ENCODE data around the gene TRIP13. TPM values are rescaled to one million over a fixed set of nuclear protein-coding genes. Genes with fewer than 3 reads are reported as not detected.
"Not testable (repeated sequence)": the region's sequence is repeated elsewhere in the genome, so short reads cannot be mapped to it uniquely, and the experiment has no call there.

The TRIP13 gene
- total RNA-seq, 1 donor from 2014 or later = 1.0 TPM

GRCh38 chr5:916441-917293, 24.0 kb downstream of the TRIP13 start:
- ATAC-seq (no peak), DNase-seq (ENCODE audit: low spot score) (peak; percentile 24)

DNA sequence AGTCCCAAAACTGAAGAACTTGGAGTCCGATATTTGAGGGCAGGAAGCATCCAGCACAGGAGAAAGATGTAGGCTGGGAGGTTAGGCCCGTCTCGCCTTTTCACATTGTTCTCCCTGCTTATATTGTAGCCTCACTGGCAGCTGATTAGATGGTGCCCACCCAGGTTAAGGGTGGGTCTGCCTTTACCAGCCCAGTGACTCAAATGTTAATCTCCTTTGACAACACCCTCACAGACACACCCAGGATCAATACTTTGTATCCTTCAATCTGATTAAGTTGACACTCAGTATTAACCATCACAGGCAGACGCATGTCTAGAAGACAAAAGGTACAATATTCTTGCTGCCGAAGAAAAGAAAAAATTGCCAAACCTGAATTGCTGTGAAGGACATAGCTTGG, 26.0 kb downstream of the TRIP13 start:
- not testable (repeated sequence) for DNase-seq (ENCODE audit: low spot score); ATAC-seq

DNA sequence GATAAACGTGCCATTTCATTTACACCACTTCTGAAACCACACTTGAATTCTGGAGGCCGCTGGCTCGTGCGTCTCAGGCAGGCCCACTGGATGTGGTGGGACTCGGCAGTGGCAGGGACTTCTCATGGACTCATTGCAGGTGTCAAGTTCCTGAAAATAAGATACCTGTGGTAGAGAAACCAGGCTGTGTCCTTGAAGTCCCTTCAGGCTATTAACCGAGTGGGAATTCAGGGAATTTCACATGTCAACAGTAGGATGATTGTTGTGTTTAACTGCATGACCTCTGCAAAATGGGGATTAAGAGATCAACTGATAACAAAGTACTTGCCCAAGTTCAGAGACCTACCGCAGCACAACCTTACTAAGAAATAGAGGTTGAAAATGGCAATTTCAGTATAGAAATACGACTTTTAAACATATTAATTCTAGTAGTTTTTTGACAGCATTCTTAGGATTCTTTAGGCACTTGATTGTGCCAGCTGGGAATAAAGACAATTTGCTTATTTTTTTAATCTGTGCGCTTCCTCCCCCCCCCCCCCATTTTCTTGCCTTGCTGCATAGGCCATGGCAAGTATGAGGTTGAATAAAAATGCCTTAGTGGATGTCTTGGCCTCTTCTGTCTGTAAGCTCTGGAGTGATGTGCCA, 26.8 kb downstream of the TRIP13 start:
- no peak for DNase-seq (ENCODE audit: low spot score)

DNA sequence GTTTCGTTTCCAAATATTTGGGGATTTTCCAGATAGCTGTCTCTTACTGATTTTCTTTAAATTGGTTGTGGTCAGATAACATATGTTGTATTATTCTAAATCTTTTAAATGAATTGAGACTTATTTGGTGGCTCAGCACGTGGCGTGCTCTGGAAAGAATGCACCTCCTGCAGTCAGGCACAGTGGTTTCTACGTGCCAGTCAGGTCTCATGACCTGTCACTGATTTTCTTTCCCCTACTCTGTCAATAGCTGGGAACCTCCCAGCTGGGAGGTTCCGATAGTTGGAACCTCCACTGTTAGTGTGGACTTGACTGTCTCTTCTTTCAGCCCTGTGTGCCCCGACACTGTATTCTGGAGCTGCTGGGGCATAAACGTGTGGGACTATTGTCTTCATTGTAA, 27.6 kb downstream of the TRIP13 start:
- DNase-seq (ENCODE audit: low spot score) (peak; percentile 23), ATAC-seq (no peak)

More for the DNA sequence above, 26.8 kb downstream of the TRIP13 start:
- no peak for ATAC-seq

- no peak for ATAC-seq
- DNase-seq (ENCODE audit: low spot score) = peak; percentile 41
These were observed 29.1 kb downstream of the TRIP13 start for GRCh38 chr5:921456-922435.

- DNase-seq (ENCODE audit: low spot score) (peak; percentile 41), ATAC-seq (no peak)
These were observed 30.0 kb downstream of the TRIP13 start for GRCh38 chr5:922436-923280.

DNA sequence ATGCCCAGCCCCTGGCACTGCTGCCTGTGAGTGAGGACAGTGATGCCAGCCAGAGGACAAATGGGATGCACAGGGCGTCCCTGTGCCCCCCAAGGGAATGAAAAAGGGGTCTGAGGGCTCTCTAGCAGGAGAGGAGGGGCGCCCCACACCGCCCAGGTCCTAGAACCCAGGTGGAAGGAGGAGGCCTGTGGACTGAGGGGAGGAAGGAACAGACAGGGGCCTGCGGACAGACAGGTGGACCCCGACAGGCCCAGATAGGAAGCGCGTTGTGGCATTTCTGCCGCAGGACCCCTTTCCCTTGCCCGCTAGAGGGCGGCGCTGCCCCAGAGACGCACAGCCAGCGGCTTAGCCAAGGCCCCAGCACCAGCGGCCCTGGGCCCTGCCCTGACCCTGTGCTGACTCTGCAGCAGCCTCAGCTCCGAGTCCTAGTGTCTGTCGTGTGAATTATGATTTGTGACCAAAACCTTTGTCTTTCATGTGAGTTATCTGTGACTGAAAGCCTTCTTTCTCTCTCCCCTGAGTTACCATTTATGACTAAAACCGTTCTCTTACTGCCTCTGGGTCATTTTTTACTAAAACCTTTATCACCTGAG, 30.7 kb downstream of the TRIP13 start:
- peak; percentile 91 for ATAC-seq
- DNase-seq (ENCODE audit: low spot score) = peak; percentile 83

DNA sequence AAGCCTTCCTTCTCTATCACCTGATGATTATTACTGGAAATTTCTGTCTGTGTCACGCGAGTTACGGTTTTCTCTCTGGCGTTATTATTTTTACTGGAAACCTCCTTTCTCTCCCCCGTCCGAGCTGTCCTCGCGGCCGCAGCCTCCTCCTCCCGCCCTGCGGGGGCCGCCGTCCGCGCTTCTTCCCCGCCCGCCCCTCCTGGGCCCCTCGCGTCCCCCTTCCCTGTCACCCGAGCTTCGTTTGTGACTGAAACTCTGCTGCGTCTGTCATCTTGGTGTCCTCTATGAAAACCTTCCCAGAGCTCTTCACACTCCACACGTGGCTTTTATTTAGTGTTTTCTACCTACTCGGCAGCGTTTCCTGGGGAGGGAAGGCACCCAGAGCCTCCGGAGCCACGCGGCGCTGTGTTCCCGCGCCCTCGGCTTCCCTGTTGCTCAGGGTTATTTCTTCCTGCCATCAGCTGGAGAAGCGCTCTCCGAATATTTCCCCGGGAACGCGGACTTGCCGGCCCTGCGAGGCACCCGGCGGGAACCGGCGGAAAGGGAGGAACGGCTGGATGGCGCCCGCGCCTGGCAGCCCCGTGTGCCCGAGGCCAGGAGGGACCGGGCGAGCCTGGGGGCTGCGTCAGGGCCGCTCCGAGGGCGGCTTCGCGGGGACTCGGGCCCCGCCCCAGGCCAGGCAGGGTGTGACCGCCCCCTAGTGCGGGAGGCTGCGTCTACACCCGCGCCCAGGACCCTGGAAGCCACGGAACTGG, 33.9 kb downstream of the TRIP13 start:
- peak; percentile 77 for ATAC-seq
- peak; percentile 47 for DNase-seq (ENCODE audit: low spot score)

DNA sequence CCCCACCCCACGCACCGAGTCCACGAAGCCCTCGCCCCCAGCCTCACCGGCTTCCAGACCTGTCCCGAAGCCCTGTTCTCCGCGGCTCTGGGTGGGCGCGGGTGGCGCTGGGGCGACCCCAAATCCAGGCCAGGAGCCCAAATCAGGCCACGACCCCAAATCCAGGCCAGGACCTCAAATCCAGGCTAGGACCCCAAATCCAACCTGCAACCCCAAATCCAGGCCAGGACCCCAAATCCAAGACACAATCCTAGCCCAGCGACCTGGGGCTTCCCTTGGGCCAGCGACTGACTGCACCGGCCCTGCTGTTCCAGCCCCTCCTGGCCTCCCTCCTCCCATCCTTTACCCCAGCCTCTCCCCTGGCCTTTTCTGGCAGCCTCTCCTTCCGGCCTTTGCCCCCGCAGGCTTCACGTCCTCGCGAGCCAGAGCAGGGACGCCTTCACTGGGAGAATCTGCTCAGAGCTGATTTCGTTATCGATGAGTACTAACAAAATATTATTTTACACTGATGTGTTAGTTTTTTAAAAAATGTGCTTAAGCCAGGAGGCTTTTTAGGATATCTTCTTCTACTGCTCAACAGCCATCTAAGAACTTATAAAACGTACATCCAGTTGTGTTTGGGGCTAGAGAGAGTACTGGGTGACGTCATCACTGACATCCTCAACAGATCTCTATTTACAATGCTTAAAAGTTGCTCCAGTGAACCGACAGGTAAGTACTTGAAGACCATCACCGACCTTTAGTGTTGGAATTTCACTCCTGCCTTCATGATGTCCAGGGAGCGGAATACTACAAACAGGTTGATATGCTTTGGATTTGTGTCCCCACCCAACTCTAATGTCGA, 34.7 kb downstream of the TRIP13 start:
- DNase-seq (ENCODE audit: low spot score) (peak; percentile 63), ATAC-seq (peak; percentile 77)

DNA sequence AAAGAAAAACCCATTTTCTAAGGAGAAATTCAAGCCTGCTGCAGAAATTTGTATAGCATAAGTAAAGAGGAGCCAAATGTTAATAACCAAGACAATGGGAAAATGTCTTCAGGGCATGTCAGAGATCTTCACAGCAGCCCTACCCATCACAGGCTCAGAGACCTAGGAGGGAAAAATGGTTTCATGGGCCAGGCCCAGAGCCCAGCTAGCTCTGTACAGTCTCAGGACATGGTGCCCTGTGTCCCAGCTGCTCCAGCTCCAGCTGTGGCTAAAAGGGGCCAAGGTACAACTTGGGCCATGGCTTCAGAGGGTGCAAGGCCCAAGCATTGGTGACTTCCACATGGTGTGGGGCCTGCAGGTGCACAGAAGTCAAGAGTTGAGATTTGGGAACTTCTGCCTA, 36.5 kb downstream of the TRIP13 start:
- DNase-seq (ENCODE audit: low spot score) = peak; percentile 23
- not testable (repeated sequence) for ATAC-seq

DNA sequence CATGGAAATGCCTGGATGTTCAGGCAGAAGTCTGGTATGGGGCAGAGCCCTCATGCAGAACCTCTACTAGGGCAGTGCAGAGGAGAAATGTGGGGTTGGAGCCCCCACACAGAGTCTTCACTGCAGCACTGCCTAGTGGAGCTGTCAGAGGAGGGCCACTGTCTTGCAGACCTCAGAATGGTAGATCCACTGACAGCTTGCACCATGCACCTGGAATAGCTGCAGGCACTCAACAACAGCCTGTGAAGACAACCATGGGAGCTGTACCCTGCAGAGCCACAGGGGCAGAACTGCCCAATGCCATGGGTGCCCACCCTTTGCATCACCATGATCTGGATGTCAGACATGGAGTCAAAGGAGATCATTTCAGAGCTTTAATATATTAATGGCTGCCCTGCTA, 36.9 kb downstream of the TRIP13 start:
- DNase-seq (ENCODE audit: low spot score) (no peak), ATAC-seq (no peak)

GRCh38 chr5:930866-931265, 38.2 kb downstream of the TRIP13 start:
- ATAC-seq (no peak), DNase-seq (ENCODE audit: low spot score) (no peak)

GRCh38 chr5:931570-932145, 39.0 kb downstream of the TRIP13 start:
- DNase-seq (ENCODE audit: low spot score) (no peak), ATAC-seq (no peak)

DNA sequence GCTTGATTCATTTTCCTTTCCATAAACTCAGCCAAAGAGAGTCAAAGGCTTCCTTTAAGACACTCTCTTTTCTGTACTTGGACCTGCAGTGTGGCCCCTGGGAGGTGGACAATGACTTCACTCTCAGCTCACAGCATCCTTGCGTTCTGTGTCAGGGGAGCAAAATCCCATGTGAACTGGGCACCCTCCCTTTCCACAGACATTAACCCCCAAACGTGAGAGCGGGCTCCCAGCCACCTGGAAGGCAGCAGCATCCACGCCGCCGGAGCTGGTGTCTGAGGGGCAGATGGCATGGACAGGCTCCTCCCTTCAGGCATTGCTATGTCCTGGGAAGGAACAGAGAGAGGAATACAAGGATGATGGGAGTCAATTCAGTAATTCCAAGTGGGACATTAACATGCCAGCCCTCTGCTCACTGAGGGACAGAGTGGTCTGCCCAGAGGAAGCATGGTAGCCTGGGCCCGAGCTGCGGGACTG, 39.5 kb downstream of the TRIP13 start:
- ATAC-seq = no peak
- no peak for DNase-seq (ENCODE audit: low spot score)

DNA sequence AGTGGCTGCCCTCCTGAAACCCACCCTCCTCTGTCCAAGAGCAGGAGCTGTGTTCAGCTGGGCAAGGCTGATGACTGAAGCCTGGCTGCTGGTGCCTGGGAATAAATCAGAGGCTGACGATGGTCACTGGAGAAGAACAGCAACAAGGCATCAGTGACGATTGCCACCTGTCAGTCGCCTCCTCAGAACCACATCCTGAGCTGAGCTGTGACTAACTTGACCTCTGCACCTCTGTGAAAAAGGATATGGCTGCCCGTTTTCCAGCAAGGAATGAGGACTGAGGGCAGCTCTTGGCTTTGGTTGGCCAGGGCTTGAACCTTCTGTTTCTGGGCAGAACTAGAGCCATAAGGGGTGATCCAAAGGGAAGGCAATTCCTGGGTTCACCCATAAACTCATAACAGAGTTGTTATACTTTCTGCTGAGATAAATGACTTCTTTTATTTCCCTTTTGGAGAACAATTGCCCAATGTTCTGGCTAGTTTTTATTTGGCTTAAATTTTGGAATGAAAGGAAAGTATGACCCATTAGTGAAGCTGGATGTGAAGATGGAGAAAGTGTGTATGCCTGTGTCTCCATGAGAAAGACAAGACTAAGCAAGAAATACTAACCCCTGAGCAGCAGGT, 40.1 kb downstream of the TRIP13 start:
- DNase-seq (ENCODE audit: low spot score) = no peak
- ATAC-seq = no peak

DNA sequence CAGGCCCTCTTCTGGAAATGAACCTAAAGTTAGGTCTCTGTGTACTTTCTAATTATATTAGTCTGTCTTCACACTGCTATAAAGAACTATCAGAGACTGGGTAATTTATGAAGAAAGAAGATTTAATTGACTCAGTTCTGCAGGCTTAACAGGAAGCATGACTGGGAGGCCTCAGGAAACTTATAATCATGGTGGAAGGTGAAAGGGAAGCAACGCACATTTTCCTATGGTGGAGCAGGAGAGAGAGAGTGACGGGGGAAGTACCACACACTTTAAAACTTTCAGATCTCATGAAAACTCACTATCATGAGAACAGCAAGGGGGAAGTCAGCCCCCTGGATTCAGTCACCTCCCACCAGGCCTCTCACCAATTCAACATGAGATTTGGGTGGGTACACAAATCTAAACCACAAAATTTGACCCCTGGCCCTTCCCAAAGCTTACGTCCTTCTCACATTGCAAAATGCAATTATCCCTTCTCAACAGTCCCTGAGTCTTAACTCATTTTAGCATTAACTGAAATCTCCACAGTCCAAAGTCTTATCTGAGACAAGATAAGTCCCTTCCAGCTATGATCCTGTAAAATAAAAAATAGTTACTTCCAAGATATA, 40.7 kb downstream of the TRIP13 start:
- ATAC-seq (no peak), DNase-seq (ENCODE audit: low spot score) (no peak)

GRCh38 chr5:933951-934350, 41.3 kb downstream of the TRIP13 start:
- not testable (repeated sequence) for ATAC-seq; DNase-seq (ENCODE audit: low spot score)

Measured in left lobe of liver (tissue), 2 donors.